Adrenal gland (tissue), 5 donors: ENCODE results near the gene ANKRD42.

Experiments
- CTCF ChIP-seq, 6 experiments: fragments of 450-650 bp in 4 of 6; fragments of 200-600 bp in 2 of 6; sonication (generic) in 1 of 6; IDR thresholded peaks; 1 replicate in 5 of 6; 2 replicates in 1 of 6; pipeline versions ENCODE4 v1.5.1 to v1.8.0; 2016 to 2021; ENCODE audit warnings: antibody characterized with exemption in 6 of 6, mild to moderate bottlenecking in 2 of 6, moderate library complexity in 1 of 6
- POLR2A ChIP-seq, 2 donors: fragments of 450-650 bp; IDR thresholded peaks; one replicate each; pipeline ENCODE4 v1.6.1; 2017; ENCODE audit warnings: antibody characterized with exemption in 2 of 2, mild to moderate bottlenecking in 2 of 2, moderate library complexity in 1 of 2
- donor health status: DM: no; HTN: no; CAD: no.

DNA sequence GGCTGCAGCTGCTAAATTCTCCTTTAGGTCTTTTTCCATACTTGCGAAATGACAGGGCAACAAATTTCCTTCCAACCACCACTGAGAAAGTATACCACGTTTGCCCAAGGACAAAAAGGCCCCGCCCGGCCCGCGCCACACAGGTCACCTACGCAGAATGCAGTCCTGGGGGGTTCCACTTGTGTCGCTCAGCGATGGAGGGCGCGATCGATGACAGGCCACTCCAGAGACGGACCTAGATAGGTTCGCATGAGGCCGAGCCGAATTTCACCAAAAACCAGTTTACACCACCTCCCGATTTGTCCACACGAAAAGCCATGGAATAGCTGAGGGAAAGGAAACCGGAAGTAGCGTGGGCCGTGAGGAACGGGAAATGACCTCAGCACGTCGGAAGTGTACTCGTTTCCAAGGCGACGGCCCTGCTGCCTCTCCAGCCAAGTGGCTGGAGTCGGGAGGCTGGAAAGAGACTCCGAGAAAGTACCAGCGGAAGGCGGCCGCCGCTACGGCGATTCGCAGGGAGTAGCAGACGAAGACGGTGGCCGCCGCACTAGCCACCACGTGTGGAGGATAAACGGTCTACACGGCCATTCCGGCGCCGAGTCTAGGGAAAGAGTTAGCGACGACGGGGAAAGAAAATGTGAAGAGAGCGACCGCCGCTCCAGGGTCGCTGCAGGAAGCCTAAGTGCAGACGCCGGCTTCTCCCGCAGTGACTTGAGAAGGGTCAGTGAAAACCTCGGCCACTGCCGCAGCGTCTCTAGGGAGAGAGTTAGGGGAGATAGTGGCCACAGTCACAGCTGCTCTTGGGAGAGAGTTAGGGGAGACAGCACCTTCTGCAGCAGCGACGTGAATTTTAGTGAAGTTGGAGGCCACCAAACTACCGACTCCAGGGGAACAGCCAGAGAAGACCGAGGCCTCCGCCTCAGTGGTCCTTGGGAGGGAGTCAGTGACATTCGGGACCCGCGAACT is at the start of gene ANKRD42:
- TF ChIP-seq CTCF (IDR thresholded peaks at IDR 0.05): peak in 2 of 6 experiments; percentile 9
- TF ChIP-seq POLR2A (IDR thresholded peaks at IDR 0.05): peak; percentile 57 to 94
